HG02970 (cell line): ENCODE data around the gene ERMN.

ENCODE experiments used
- ATAC-seq: cut with Tn5 transposase; IDR thresholded peaks from one replicate; pipeline ENCODE4 v1.9.1; 2021; ENCODE audit warnings: mild to moderate bottlenecking, moderate library complexity, moderate number of reproducible peaks; ENCODE audit not compliant: unreplicated experiment, low FRiP score

The ERMN gene

DNA sequence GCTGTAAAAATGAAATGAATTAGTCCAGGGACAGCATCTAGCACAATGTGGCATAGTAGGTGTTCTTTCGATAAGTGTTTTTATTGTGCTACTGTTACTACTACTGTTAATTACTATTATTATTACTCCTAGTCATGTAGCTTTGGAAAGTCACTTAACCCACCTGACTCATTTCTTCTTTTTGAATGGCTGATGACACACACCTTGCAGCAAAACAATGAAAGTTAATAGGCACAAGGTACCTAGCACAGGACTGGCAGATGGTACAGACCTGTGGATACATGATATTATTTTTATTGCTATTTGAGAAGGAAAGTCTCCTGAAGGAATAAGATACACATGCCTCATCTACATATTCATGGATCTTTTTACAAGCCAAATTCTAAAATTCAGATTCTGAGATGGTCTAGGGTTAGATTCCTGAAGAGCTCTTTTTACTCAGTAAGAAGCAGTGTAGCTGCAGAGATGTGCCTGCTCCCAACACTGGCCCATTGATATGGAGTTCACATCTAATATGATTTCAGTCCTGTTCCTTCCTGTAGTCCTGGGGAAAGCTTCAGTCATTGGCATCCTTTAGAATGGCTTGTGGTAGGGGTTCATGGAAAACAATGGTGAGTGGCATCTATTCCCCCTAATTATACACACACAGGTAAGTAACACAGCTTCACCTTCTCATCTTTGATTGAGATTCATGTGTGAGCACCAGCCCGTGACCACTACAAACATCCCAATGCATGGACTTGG is 7.9 kb upstream of the ERMN start:
- no peak for ATAC-seq

DNA sequence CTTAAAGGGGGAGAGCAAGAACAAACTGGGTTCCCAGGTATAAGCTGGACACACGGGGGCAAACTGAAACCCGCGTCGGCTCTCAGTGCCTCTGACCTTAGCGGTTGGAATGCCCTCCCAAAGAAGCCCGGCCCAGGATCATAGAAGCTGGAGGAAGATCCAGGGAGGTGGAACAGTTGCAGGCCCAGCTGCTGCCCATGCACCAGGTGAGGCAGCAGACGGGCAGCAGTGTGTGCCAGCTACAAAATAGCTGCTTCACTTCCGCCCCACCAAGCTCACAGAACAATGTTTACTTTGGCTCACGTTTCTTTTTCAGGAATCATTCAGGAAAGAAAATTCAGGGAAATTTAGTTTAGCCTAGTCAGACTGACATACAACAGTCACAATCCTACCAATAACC is 3.9 kb upstream of the ERMN start:
- ATAC-seq, result no peak

DNA sequence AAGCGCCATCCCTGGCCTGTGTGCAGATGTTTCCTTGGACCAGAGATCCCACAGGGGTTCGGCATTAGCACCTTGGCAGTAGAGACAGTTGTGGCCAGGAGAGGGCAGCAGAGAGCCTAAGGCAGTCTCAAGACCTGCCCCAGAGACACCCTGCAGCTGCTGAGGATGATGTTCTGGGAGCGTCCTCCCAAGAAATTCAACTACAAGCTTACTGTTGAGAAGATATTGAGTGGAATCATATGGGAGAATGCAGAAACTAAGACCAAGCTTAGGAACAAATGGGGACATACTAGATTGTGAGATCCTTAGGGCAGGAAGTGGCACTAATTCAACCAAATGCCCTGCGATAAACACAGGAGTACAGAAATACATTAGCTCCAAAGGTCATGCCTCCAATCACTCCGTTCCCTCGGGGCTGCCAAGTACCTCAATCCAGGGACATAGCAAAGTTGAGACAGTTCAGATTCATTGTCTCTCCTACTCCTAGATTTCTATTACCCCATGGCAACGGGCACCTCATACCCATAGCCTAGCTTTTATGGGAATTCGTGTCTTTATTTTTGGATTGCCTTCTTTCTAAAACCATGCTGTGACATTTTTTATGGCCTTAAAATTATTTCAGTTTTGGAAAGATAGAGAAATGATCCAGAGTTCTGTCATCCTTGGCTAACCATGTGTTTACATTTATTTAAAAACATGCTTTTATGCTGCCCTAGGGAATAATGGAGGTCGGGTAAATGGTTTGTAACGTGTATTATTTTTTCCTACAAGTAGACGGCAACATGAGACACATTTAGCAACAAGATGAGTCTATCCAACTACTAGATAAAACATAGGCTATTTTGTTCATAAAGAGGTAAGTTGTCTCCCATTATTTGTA is 2.2 kb upstream of the ERMN start:
- ATAC-seq, result peak; percentile 98

DNA sequence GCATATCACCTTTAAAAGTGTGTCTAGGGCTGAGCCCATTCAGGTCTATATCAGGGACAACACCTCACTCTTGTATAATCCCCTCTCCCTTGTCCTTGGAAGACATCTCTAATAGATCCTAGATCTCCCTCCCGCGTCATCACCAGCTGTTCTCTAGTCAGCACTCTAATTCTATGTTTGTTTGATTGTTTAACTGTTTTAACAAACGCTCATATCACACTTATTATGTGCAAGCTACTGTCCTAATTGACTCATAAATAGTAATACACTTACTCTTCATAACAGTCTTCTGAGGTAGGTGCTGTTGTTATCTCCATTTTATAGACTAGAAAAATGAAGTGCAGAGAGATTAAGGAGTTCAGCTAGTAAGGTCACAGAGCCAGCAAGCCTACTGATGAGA is 1.6 kb upstream of the ERMN start:
- ATAC-seq, result no peak

DNA sequence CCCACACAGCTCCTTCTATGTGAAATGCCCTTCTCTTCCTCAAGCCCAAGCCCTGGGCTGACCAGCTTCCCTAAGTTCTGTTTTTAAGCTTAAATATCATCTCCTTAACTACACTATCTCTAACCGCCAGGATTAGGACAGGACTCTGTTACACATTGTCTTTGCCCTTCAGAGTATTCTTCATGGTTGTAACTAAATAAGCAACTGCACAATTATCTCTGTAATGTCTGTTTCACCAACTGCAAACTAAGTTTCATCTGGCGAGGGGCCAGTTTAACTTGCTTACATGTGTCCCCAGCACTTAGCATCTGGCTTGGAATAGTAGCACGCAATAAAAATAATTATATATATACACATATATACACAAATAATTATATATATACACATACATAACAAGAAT is 1.1 kb upstream of the ERMN start:
- ATAC-seq, result no peak

DNA sequence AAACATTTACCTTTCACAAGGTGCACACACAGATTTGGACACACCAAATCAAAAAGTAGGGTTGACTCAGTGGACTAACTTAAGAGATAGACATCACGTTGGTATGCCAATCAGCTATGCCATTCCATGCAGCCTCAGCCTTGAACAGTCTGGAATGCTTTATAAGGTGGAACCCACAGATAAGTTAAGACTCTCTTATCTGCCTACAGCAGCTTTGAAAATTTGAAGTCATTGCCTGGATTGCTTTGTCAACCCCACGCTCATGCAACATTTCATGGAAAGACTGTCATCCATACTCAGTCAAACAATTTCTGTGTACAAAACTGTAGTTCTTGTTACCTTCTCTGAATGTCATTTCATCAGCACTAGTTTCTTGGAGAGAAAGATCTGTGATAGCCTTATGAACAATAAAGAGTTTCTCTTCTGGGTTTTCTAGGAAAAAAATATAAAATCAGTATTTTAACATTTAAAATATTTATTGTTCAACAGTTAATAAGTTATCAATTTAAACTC is 1.2 kb downstream of the ERMN start:
- no peak for ATAC-seq

DNA sequence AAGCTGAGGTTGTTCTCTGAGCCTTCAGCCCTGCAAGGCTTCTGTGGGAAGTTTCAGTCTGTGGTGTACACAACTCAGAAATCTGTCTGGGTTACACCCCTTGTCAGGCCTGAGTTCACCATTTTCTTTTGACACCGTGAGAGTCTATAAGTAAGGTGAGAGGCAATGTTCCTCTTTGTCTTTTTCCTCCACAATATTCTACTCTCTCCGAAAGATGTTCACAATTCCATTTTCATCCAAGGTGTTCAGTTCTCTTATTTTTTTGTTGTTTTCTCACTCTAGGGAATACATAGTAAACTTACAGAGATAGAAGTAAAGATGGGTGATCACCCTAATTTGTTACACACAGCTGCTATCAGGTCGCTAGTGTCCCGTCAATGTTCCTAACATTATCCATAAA is 3.2 kb downstream of the ERMN start:
- no peak for ATAC-seq

DNA sequence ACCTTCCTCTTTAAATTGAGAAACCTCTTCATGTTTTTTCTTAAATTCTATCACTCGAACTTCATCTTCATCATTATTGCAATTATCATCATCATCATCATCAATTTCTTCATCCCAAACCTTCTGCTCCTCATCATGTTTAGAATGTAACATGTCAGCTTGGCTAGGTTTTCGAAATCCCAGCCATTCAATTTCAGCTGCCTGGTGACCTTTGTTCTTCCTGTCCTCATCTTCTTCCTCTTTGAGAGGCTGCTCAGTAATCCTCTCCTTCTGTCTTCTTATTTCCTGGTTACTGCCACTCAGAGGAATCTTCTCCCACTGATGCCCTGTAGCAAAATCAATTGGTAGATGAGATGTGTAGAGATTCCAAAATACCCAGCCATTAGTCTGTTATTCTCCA is 4.2 kb downstream of the ERMN start:
- ATAC-seq, result no peak

DNA sequence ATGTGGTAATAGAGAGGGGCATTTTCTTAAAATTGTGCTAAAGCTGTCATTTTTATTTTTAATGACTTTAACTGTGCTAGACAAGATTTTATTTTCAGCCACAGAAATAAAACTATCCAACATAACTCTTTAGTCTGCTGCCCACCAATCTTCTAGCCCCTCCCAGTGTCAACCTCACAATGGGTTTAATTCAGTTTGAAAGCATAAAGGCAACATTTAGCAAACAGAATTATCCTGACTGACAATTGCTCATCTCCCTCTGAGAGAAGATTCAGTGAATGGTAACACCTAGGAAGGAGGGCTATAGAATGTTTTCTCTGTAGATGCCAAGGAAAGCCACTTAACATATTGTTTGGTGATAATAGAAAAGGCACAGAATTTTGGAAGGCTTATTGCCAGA is 5.2 kb downstream of the ERMN start:
- no peak for ATAC-seq

DNA sequence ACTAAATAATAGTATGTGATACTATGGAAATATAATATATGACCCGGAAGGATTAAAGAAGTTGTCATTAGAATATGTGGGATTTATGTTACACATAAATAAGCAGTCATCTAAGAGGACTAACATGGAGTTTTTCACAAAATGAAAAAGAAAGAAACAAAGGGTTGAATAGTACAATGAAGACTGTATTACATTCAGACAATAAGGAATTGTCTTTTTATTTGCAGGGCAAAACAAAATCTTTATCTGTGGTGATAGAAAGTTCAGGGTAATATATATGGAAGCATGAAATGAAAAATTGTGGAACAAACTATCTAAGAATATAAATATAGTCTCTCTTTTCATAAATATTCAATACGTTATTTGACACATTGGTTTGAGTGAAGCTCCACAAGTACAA is 5.8 kb downstream of the ERMN start:
- ATAC-seq, result no peak

DNA sequence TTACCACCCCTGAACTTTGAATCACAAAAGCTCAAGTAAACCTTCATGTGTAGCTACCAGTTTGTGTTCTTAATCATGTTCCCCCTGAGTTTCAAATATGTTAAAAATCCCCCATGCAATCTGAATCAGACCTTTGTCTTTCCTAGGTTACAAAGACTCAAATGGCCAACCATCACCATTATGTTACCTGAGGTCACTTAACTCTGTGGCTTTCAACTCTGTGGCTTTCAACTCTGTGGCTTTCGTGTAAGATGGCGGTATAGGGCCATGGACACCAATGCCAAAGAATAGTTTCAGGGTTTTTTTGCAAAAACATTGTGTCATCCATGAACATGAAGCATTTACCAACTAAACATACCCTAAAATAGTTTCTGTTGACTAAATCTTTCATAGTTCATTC is 6.7 kb downstream of the ERMN start:
- ATAC-seq, result no peak

DNA sequence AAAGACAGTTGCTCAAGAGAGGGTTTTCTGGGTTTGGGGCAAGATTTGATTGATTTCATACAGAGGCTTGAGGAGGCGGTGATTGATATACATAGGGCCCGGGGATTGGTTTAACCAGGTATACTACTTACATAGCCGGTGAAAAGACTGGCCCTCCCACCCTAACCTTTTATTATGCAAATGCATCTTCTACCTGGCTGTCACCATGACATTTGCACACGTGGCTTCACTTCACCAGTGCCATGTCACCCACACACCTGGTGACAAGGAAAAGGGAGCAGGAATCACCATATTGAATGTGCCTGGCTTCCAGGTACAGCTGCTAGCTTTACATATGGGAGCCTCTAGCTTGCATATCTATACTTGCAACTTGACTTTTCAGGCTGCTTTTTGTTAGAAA is 9.7 kb downstream of the ERMN start:
- ATAC-seq, result no peak

DNA sequence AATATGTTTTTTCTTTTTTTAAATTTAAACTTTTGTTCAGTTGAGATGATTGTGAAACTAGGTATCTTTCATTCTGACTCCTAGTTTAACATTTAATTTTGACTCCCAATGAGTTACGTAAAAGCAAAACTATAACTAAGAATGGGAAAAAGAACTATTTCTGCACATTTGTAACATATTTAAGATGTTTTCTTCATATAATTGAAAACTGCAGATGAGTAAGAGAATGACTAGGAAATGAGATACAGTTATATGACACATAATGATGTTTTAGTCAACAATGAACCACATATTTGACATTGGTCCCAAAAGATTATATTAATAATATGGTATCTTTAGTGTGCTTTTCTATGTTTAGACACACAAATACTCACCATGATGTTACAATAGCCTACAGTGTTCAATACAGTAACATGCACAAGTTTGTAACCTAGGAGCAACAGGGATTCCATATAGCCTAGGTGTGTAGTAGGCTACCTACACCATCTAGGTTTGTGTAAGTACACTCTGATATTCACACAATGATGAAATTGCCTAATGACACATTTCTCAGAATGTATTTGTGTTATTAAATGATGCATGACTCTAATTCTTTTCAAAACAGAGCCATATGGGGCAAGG is 12.6 kb downstream of the ERMN start:
- ATAC-seq, result no peak

DNA sequence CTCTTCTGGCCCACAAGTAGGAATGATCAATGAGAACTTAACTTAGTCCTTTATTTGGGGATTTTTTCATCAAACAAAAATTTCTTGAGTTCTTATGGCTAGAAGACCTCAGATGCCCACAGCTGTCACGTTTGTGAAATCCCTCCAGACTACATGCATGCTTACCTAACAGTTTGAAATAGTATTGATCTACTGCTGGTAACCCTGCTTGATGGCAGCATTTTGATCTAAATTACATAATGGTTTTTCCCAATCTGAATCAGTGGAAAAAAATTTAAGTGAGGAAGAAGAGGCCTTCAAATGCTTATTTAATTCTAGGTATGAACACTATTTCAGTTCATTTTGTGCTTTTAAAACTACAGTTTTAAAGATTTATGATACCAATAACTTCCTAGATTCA is 13.9 kb downstream of the ERMN start:
- ATAC-seq, result no peak

DNA sequence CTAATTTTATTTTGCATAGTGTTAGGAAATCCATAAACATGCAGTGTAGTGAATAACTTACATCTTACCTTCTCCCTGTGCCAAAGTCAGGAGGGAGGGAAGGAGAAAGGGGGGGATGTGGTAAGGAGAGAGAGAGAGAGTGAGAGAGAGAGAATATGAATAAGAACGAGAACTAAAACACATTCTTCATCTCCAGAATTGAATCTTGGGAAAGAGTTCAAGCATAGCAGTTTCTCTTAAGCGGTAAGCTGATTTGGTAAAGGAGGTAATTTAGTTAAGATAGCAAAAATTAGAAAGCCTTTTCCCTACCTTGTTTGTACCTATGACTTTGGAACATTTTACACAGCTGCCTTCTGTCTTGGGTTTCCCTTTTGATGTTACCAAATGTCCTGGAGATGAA is 15.7 kb downstream of the ERMN start:
- no peak for ATAC-seq

DNA sequence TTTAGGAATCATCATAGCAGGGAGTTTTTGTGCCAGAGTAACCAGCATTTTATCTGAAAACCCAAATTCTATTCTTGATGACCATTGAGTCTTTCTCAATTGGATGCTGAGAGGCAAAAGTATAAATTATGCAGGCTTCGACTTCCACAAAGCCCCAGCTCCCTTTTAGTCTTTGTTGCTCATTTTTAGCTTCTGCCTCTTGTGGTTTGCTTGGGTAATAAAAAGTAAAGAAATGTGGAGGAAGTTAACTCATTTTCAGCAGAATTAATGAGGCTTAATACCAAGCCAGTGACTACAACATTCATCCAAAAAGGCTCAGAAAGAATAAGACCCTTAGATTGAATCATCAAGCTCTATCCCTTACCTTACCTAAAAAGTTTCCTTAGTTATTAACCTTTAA is 18.6 kb downstream of the ERMN start:
- ATAC-seq, result no peak

DNA sequence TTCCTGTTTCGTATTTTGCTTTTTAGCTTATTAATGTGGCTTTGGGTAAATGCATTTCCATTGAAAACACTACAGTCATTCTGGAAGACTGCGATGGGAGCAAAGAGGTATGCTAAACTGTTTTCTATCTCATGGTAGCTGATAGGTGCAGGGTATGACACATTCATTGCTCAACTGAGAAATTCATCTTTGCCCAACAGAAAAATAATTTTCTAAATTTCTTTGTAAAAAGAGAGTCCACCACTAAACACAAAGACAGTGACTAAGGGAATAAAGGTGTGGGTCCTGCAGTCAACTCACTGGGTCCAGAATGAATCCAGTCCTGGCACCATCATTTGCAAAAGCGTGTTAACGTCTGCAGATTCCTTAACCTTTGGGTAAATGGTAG is 19.9 kb downstream of the ERMN start:
- ATAC-seq, result no peak

DNA sequence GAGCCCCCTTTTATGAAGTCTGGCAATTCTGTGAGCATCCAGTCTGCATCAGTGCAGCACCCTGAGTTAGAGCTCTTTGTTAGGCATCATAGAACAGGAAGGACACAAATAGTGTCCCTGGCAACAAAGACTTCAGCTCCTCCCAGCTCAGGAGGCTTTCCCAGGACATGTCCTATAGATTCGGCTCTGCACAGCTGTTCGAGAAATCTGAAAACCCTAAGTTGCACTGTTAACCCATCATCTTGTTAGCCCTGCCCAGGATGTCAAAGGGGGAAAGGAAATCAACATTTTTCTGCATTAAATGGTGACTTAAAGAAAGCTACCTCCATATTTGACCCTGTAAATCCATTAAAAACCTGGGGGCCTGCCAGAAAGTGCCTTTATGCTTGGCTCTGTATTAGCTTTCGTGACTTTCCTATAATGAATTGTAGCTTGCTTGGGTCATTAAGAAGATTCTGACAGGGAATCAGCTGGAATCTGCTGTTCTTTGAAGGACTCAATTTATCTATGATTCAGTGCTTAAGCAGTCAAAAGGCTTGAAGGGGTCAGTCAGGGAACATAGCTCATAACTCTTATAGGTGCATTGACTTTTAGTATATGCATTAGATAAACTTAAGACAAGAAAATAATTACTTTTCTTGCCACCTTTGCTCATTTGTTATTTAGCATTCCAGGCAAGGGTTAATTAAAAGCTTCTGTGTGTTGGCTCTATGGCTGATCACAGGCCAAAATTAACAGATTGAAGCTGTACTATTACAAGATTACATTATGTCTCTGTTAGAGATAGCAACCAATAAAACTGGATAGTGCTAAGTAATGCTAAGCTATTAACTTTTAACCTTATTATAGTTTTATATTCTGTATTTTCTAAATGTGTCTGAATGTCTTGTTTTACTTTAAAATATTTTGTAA is 20.6 kb downstream of the ERMN start:
- ATAC-seq, result no peak

DNA sequence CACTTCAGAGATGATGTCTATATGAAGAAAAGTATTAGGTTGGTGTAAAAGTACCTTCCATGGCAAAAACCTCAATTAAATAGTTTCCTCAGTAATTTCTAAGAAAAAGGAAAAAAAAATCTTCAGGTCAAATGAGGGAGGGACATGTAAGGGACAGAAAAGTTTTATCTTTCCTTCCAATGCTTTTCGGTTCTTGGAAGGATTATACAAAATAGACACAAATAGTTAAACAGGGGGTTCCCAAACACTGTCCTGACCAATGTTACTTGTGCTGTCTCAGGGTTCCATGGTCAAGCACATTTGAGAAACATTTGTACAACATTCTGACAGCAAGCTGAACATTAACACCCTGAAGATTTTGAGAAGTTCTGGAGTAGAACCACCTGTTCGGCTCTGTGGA is 22.0 kb downstream of the ERMN start:
- ATAC-seq, result no peak

DNA sequence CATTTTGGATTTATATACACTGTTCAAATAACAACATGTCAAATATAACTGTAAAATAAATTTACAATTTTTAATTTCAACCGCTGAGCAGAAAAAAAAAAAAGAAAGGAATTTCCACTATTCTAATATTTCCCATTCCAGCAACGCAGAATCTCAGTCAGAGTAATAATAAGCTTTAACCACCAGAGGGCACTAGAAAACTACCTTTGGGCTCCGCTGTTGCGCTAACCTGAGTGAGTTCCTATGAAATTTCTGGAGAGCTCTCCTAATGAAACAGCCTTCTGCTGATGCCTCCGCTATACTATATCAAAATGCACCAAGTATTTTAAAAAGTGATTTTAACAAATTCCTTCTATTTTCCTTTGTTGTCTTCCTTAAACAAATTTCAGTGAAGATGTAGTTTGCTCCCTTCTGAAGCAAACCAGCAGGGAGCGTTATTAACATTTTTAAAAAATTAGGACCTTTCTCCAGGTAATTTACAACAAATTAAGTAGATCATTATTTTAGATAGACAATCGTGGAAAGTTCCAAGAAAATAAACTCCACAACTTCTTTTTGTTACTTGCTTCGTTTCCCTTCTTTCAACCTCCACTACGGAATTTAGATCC is 23.0 kb downstream of the ERMN start:
- peak; percentile 70 for ATAC-seq
